ENCODE measurements around the gene RAPGEF5.

The RAPGEF5 gene

GRCh38 chr7:22189230-22189629 lies 167.7 kb downstream of the RAPGEF5 start:
- no peak for DNase-seq (ENCODE audit: low read depth)

- DNase-seq (ENCODE audit: low read depth): no peak
Measured at GRCh38 chr7:22187691-22188348, 169.1 kb downstream of the RAPGEF5 start.

- no peak for DNase-seq (ENCODE audit: low read depth)
Measured at GRCh38 chr7:22185559-22185958, 171.4 kb downstream of the RAPGEF5 start.

GRCh38 chr7:22184549-22185199 lies 172.3 kb downstream of the RAPGEF5 start:
- DNase-seq (ENCODE audit: low read depth): no peak

- no peak for DNase-seq (ENCODE audit: low read depth)
Measured at GRCh38 chr7:22183522-22184280, 173.3 kb downstream of the RAPGEF5 start.

- no peak for DNase-seq (ENCODE audit: low read depth)
Measured at GRCh38 chr7:22182149-22182548, 174.8 kb downstream of the RAPGEF5 start.

- no peak for DNase-seq (ENCODE audit: low read depth)
Measured at GRCh38 chr7:22181663-22182062, 175.3 kb downstream of the RAPGEF5 start.

- DNase-seq (ENCODE audit: low read depth): no peak
Measured at GRCh38 chr7:22179442-22179879, 177.5 kb downstream of the RAPGEF5 start.

- DNase-seq (ENCODE audit: low read depth): no peak
Measured at GRCh38 chr7:22178735-22179134, 178.2 kb downstream of the RAPGEF5 start.

- DNase-seq (ENCODE audit: low read depth): no peak
Measured at GRCh38 chr7:22176791-22177412, 180.1 kb downstream of the RAPGEF5 start.

GRCh38 chr7:22174574-22174953 lies 182.4 kb downstream of the RAPGEF5 start:
- DNase-seq (ENCODE audit: low read depth): no peak

- DNase-seq (ENCODE audit: low read depth): no peak
Measured at GRCh38 chr7:22173685-22174573, 183.0 kb downstream of the RAPGEF5 start.

GRCh38 chr7:22168129-22168634 lies 188.8 kb downstream of the RAPGEF5 start:
- no peak for DNase-seq (ENCODE audit: low read depth)

- no peak for DNase-seq (ENCODE audit: low read depth)
Measured at GRCh38 chr7:22167482-22167881, 189.5 kb downstream of the RAPGEF5 start.

GRCh38 chr7:22166928-22167327 lies 190.0 kb downstream of the RAPGEF5 start:
- DNase-seq (ENCODE audit: low read depth): no peak

- no peak for DNase-seq (ENCODE audit: low read depth)
Measured at GRCh38 chr7:22159341-22159740, 197.6 kb downstream of the RAPGEF5 start.

- DNase-seq (ENCODE audit: low read depth): no peak
Measured at GRCh38 chr7:22157552-22157951, 199.4 kb downstream of the RAPGEF5 start.

GRCh38 chr7:22156205-22156604 lies 200.7 kb downstream of the RAPGEF5 start:
- no peak for DNase-seq (ENCODE audit: low read depth)

- no peak for DNase-seq (ENCODE audit: low read depth)
Measured at GRCh38 chr7:22154143-22154529, 202.8 kb downstream of the RAPGEF5 start.

- no peak for DNase-seq (ENCODE audit: low read depth)
Measured at GRCh38 chr7:22153432-22154142, 203.4 kb downstream of the RAPGEF5 start.

- DNase-seq (ENCODE audit: low read depth): no peak
Measured at GRCh38 chr7:22152690-22153089, 204.3 kb downstream of the RAPGEF5 start.
